ENCODE measurements around the gene RRP1. TPM values are rescaled to one million over a fixed set of nuclear protein-coding genes. Genes with fewer than 3 reads are reported as not detected.

RRP1 gene
- total and polyA plus RNA-seq, 9 of the 15 experiments (the other 6 are each of a cell fraction or from before 2014, with no cell fraction given), result 0.89 to 105 (median 51.6) TPM

GRCh38 chr21:43810505-43811261 lies 21.3 kb downstream of the RRP1 start (continued):
- TF ChIP-seq ZBTB40 (IDR thresholded peaks at IDR 0.05) (0 out of 2 replicates have a peak, but pooled peaks have one; percentile 6), ZBTB40 (CRISPR knock-in tag; IDR thresholded peaks at IDR 0.05) (no peak), ZNF280A (IDR thresholded peaks at IDR 0.05; ENCODE audit: low read depth, partially characterized antibody) (no peak), CEBPG (CRISPR knock-in tag; IDR thresholded peaks at IDR 0.05) (0 out of 2 replicates have a peak, but pooled peaks have one; percentile 6), CEBPG (tag; conservative IDR thresholded peaks at IDR 0.05 in 1 of 2, IDR thresholded peaks at IDR 0.05 in 1 of 2) (no peak), ZNF143 (CRISPR knock-in tag; IDR thresholded peaks at IDR 0.05) (no peak), SP1 (CRISPR knock-in tag; IDR thresholded peaks at IDR 0.05) (peak; percentile 66), ZNF561 (CRISPR knock-in tag; conservative IDR thresholded peaks at IDR 0.05) (no peak), SRSF7 (optimal IDR thresholded peaks at IDR 0.05; ENCODE audit: low read depth, low read length) (no peak), BCLAF1 (IDR thresholded peaks at IDR 0.05; ENCODE audit: borderline replicate concordance in 1 of 2, control insufficient read depth in 1 of 2, low read depth in 2 of 2, low read length in 1 of 2) (no peak), CAMTA2 (CRISPR knock-in tag; conservative IDR thresholded peaks at IDR 0.05) (no peak), ESRRA (IDR thresholded peaks at IDR 0.05; ENCODE audit: borderline replicate concordance, low read depth) (peak; percentile 68)

Data from K562 (cell line).